ENCODE measurements around the gene ROR2.

The ROR2 gene

GRCh38 chr9:91868732-91869391, 81.2 kb downstream of the ROR2 start:
- no peak for DNase-seq

- DNase-seq: no peak
Measured at GRCh38 chr9:91867740-91868139, 82.3 kb downstream of the ROR2 start.

GRCh38 chr9:91865041-91865440, 85.0 kb downstream of the ROR2 start:
- DNase-seq: no peak

- DNase-seq: no peak
Measured at GRCh38 chr9:91864380-91864779, 85.6 kb downstream of the ROR2 start.

GRCh38 chr9:91863469-91863868, 86.6 kb downstream of the ROR2 start:
- no peak for DNase-seq

- DNase-seq: no peak
Measured at GRCh38 chr9:91858213-91859030, 91.6 kb downstream of the ROR2 start.

GRCh38 chr9:91857291-91858212, 92.5 kb downstream of the ROR2 start:
- DNase-seq: no peak

GRCh38 chr9:91856419-91856818, 93.6 kb downstream of the ROR2 start:
- no peak for DNase-seq

GRCh38 chr9:91855196-91855595, 94.8 kb downstream of the ROR2 start:
- DNase-seq: no peak

- DNase-seq: no peak
Measured at GRCh38 chr9:91852801-91853347, 97.2 kb downstream of the ROR2 start.

- no peak for DNase-seq
Measured at GRCh38 chr9:91849694-91850093, 100.3 kb downstream of the ROR2 start.

GRCh38 chr9:91848146-91848545, 101.9 kb downstream of the ROR2 start:
- no peak for DNase-seq

GRCh38 chr9:91847581-91848091, 102.4 kb downstream of the ROR2 start:
- no peak for DNase-seq

- DNase-seq: no peak
Measured at GRCh38 chr9:91845879-91846278, 104.1 kb downstream of the ROR2 start.

- DNase-seq: no peak
Measured at GRCh38 chr9:91844701-91845291, 105.2 kb downstream of the ROR2 start.

GRCh38 chr9:91844190-91844589, 105.8 kb downstream of the ROR2 start:
- no peak for DNase-seq

- no peak for DNase-seq
Measured at GRCh38 chr9:91843623-91844148, 106.3 kb downstream of the ROR2 start.

- no peak for DNase-seq
Measured at GRCh38 chr9:91843093-91843492, 106.9 kb downstream of the ROR2 start.

GRCh38 chr9:91842358-91843049, 107.5 kb downstream of the ROR2 start:
- no peak for DNase-seq

GRCh38 chr9:91841591-91841990, 108.4 kb downstream of the ROR2 start:
- DNase-seq: no peak

- no peak for DNase-seq
Measured at GRCh38 chr9:91840882-91841281, 109.1 kb downstream of the ROR2 start.

GRCh38 chr9:91840469-91840868, 109.6 kb downstream of the ROR2 start:
- no peak for DNase-seq
